IPS-NIHi7 (cell line): Measurements from ENCODE around the gene LTBP2.
"Not testable (repeated sequence)": the region's sequence is repeated elsewhere in the genome, so short reads cannot be mapped to it uniquely, and the experiment has no call there.

Source experiments
- DNase-seq: peaks from one replicate; pipeline ENCODE4 v3.0.0; 2012; ENCODE audit warnings: mixed read lengths; ENCODE audit errors: extremely low spot score

LTBP2 gene

DNA sequence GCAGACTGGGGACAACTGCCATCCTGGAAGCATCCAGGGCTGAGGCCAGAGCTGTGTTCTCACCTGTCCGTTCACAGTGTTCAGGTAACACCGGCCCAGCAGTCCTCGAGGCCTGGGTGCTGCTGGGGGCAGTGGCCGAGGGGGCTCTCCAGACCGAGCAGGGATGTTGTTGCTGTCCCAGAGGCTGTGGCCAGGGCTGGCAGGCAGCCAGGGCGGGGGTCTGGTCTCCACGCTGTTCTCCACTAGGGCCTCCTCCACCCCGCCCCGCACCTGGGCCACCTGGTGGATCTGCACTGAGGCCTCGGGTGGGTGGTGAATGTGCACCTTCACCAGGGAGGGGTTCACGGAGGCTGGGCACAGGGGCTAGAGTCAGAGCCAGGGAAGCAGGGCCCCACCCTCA is 61.0 kb downstream of the LTBP2 start:
- no peak for DNase-seq

- DNase-seq = no peak
Observed at GRCh38 chr14:74550071-74550470, 62.0 kb downstream of the LTBP2 start.

- peak; percentile 46 for DNase-seq
Observed at GRCh38 chr14:74549588-74549987, 62.4 kb downstream of the LTBP2 start.

DNA sequence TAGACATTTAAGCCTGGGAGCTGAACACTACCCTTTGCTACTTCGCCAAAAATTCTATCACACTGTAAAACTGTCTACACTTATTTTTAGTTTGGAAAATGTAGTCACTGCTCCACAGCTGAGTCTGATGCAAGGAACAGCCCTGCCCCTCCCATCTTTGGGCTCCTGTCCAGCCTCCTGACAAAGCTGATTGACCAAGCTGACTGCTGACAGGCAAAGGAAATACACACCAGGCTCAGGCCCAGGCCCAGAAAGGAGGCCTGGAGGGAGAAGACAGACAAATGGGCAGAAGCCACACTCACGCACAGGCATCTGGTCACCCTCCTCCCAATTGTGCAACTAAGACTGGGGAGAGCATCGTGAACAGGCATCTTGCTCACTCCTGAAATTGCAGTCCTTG is 63.2 kb downstream of the LTBP2 start:
- no peak for DNase-seq

- peak; percentile 73 for DNase-seq
Observed at GRCh38 chr14:74547331-74547927, 64.6 kb downstream of the LTBP2 start.

- no peak for DNase-seq
Observed at GRCh38 chr14:74546416-74546815, 65.6 kb downstream of the LTBP2 start.

- DNase-seq = no peak
Observed at GRCh38 chr14:74545386-74545785, 66.7 kb downstream of the LTBP2 start.

- no peak for DNase-seq
Observed at GRCh38 chr14:74543771-74544438, 68.1 kb downstream of the LTBP2 start.

DNA sequence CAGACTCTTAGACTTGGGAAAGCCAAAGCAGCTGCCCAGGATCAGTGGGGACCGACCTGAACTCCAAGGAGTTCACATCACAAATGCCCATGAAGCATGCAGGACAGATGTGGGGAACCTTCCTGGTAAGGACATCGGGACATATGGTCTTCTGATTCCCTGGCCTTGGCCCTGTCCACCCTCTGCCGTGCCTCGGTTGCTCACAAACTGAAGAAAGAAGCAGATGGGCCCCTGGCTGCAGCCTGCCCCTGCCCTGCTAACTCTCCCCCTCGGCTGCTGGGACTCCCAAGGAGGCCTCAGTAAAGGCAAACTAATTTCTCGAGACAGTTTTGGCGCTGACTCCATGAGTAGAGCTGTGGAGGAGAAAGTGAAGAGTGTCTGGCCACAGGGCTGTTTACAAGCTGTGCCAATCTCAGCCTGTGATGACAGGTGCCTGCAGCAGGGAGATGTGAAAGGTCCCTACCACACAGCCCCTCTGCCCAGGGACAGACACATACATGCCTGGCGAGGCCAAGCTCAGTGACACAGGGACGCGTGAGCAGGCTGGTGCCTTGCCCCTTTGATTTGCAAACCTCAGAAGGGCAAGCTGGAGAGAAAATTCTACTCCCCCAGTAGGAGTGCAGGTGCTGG is 69.9 kb downstream of the LTBP2 start:
- no peak for DNase-seq

- no peak for DNase-seq
Observed at GRCh38 chr14:74541225-74541624, 70.8 kb downstream of the LTBP2 start.

- no peak for DNase-seq
Observed at GRCh38 chr14:74539503-74539902, 72.5 kb downstream of the LTBP2 start.

- DNase-seq = no peak
Observed at GRCh38 chr14:74538411-74539391, 73.3 kb downstream of the LTBP2 start.

- not testable (repeated sequence) for DNase-seq
Observed at GRCh38 chr14:74536336-74536735, 75.7 kb downstream of the LTBP2 start.

- no peak for DNase-seq
Observed at GRCh38 chr14:74535756-74536325, 76.2 kb downstream of the LTBP2 start.

GRCh38 chr14:74533576-74533975 is 78.5 kb downstream of the LTBP2 start:
- DNase-seq = no peak

DNA sequence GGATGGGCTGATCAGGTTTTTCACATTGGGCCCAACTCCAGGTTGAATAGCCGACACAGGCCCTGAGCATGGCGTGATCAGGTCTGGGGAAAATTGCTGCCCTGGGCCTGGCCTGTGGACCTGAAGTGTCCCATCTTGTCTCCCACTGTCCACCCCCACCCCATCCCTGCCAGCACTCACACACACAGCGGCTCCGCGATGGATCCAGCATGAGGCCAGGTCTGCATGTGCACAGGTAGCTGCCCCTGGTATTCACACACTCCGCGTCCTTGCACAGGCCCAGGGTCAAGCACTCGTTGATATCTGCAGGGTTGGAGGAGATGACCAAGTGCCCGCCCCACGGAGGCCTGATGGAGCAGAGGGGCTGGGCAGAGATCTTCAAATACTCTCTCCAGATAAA is 79.8 kb downstream of the LTBP2 start:
- DNase-seq = no peak

DNA sequence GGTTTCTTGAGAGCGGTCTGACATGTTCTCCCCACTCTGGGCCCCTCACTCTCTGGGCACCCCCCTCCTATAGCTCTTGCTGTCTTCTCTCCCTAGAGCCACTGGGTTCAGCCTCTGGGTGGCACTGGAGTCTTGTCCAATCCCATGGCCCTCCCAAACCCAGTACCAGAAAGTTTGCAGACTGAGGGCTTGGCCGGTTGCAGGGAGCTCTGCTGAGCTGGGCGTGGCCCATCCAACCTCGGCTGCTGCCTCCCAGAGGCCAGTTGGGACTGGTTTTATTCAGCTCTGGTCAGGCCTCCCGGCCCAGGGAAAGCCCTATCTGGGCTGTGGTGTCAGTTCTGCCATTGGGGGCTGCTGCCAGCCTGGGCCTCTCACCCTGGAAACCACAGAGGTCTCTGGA is 80.6 kb downstream of the LTBP2 start:
- DNase-seq = peak; percentile 85

GRCh38 chr14:74531006-74531405 is 81.0 kb downstream of the LTBP2 start:
- DNase-seq = no peak

DNA sequence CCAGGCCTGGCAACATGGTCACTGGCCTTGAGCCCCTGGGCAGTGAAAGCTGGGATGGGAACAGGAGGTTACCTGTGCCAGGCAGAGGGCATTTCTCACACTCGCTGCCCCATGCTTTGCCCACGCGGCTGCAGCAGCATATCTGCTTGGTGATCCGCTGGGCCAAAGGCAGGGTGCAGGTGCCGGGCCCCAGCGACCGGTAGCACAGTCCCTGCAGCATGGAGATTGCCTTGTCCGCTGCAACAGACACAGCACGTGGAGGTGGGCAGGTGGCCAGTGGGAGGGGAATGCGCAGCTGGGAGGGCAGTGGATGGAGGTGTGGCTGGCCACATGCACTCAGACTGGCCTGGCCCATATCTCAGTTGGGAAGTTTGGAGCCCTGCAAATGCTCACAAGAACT is 83.2 kb downstream of the LTBP2 start:
- no peak for DNase-seq

- no peak for DNase-seq
Observed at GRCh38 chr14:74528406-74528805, 83.6 kb downstream of the LTBP2 start.

DNA sequence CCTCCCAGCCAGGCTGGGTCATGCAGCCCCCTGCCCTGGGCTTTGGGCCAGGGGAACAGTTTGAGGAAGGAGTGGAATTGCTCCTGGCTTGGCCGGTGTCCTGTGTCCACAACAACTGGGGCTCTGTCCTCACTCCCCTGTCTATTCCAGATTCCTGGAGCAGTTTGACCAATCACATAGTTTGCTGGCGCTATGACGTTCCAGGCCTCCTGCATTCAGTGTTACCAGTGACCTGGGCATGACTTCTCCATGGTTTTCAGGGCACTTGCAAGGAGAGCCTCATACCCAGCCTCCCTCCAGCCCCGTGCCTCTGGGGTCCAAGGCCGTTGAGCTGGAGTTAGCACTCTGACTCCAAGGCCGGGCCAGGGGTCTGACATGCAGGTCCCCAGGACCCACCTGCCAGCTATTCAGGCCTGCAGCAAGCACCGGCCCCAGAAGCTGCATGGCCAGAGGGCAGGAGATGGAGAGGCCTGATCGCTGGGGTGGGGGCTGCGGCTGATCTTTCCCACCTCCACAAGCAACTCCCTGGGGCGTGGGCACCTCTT is 84.2 kb downstream of the LTBP2 start:
- no peak for DNase-seq
